ENCODE results near the gene CANT1. TPM values are rescaled to one million over a fixed set of nuclear protein-coding genes. Genes with fewer than 3 reads are reported as not detected.
A peak's percentile ranks its signal among the peaks of the same experiment; 100 is the strongest.

Gene CANT1
- total and polyA plus RNA-seq, 2 donors from 2014 or later: 23.0 to 56.6 TPM

GRCh38 chr17:79008666-79009387, 737 bp downstream of the CANT1 start:
- FAIRE-seq (no peak), DNase-seq (peak in 1 of 5 donors; percentile 75)
- peak overlapping the region; percentile 84 to 96 (median 96) for H3K4me3 ChIP-seq (ENCODE audit: low read length in 3 of 3)
- H3K4me1 ChIP-seq (ENCODE audit: control insufficient read depth in 2 of 3, insufficient read depth in 2 of 3, low read depth in 1 of 3, low read length in 3 of 3): peaks cover 0 to 36% (median 18%) of the 10 kb centered on the region in 3 donors
- peak overlapping the region; percentile 77 to 99 (median 97) for H3K9ac ChIP-seq (ENCODE audit: low read length in 3 of 3)
- H3K9me3 ChIP-seq (ENCODE audit: control insufficient read depth in 2 of 3, insufficient read depth in 1 of 3, low read length in 3 of 3): no peaks in the 10 kb centered on the region
- intact Hi-C loops (cut with DNase I): no loop called here
- no peaks in the 10 kb centered on the region for H3K36me3 ChIP-seq (ENCODE audit: control insufficient read depth in 2 of 3, insufficient read depth in 3 of 3, low read length in 3 of 3)
- H3K27ac ChIP-seq (ENCODE audit: low read depth in 2 of 2, low read length in 2 of 2): peak overlapping the region; percentile 54 to 69
- H3K27me3 ChIP-seq (ENCODE audit: control insufficient read depth, insufficient read depth, low read length): no peaks in the 10 kb centered on the region
- TF ChIP-seq CTCF (IDR thresholded peaks at IDR 0.05; ENCODE audit: borderline replicate concordance, extremely low read depth, insufficient read depth): no peak

- intact Hi-C loops (cut with DNase I): no loop called here
- no peaks in the 10 kb centered on the region for H3K27me3 ChIP-seq (ENCODE audit: control insufficient read depth, insufficient read depth, low read length)
- H3K9ac ChIP-seq (ENCODE audit: low read length in 3 of 3): no peak overlapping the region
- no peak overlapping the region for H3K27ac ChIP-seq (ENCODE audit: low read depth in 2 of 2, low read length in 2 of 2)
- DNase-seq (no peak), FAIRE-seq (no peak)
- peaks cover 0 to 36% (median 18%) of the 10 kb centered on the region in 3 donors for H3K4me1 ChIP-seq (ENCODE audit: control insufficient read depth in 2 of 3, insufficient read depth in 2 of 3, low read depth in 1 of 3, low read length in 3 of 3)
- H3K36me3 ChIP-seq (ENCODE audit: control insufficient read depth in 2 of 3, insufficient read depth in 3 of 3, low read length in 3 of 3): no peaks in the 10 kb centered on the region
- no peaks in the 10 kb centered on the region for H3K9me3 ChIP-seq (ENCODE audit: control insufficient read depth in 2 of 3, insufficient read depth in 1 of 3, low read length in 3 of 3)
- no peak overlapping the region for H3K4me3 ChIP-seq (ENCODE audit: low read length in 3 of 3)
- TF ChIP-seq CTCF (IDR thresholded peaks at IDR 0.05; ENCODE audit: borderline replicate concordance, extremely low read depth, insufficient read depth): no peak
These were observed 1.8 kb downstream of the CANT1 start for GRCh38 chr17:79007504-79008381.

- Histone ChIP-seq H3K4me1 (ENCODE audit: control insufficient read depth in 2 of 3, insufficient read depth in 2 of 3, low read depth in 1 of 3, low read length in 3 of 3) (peaks cover 0 to 36% (median 18%) of the 10 kb centered on the region in 3 donors), H3K27ac (ENCODE audit: low read depth in 2 of 2, low read length in 2 of 2) (no peak overlapping the region), H3K9ac (ENCODE audit: low read length in 3 of 3) (no peak overlapping the region), H3K4me3 (ENCODE audit: low read length in 3 of 3) (no peak overlapping the region), H3K36me3 (ENCODE audit: control insufficient read depth in 2 of 3, insufficient read depth in 3 of 3, low read length in 3 of 3) (peaks cover 0 to 2% (median 0%) of the 10 kb centered on the region in 3 donors), H3K9me3 (ENCODE audit: control insufficient read depth in 2 of 3, insufficient read depth in 1 of 3, low read length in 3 of 3) (no peaks in the 10 kb centered on the region), H3K27me3 (ENCODE audit: control insufficient read depth, insufficient read depth, low read length) (no peaks in the 10 kb centered on the region)
- intact Hi-C loops (cut with DNase I): no loop called here
- no peak for TF ChIP-seq CTCF (IDR thresholded peaks at IDR 0.05; ENCODE audit: borderline replicate concordance, extremely low read depth, insufficient read depth)
- no peak for FAIRE-seq
- DNase-seq: peak in 1 of 5 donors; percentile 24
These were observed 2.6 kb downstream of the CANT1 start for GRCh38 chr17:79006794-79007503.
